SK-N-SH treated with all-trans-retinoic acid at 6 μM for 48 hours (cell line): ENCODE data around the gene ST3GAL4.

ENCODE experiments used
- ATAC-seq: fragments of 200-7000 bp; cut with Tn5 transposase; 3 replicates; pipeline ENCODE4 v1.9.1; 2020; ENCODE audit warnings: mild to moderate bottlenecking, moderate library complexity
- CSDC2 ChIP-seq: fragments of 250-450 bp; sonication (Bioruptor Pico); IDR thresholded peaks from 2 replicates; pipeline ENCODE4 v1.5.0; 2020; ENCODE audit warnings: mild to moderate bottlenecking, moderate library complexity
- ESRRG ChIP-seq: fragments of 250-450 bp; sonication (Bioruptor Pico); IDR thresholded peaks from 2 replicates; pipeline ENCODE4 v1.6.1; 2021; ENCODE audit warnings: mild to moderate bottlenecking
- GLIS3 ChIP-seq: fragments of 250-450 bp; sonication (Bioruptor Pico); IDR thresholded peaks from 2 replicates; pipeline ENCODE4 v1.5.0; 2020; ENCODE audit warnings: mild to moderate bottlenecking, moderate library complexity
- ISL1 ChIP-seq: fragments of 250-450 bp; sonication (Bioruptor Pico); IDR thresholded peaks from 2 replicates; pipeline ENCODE4 v2.1.2; 2022; ENCODE audit warnings: mild to moderate bottlenecking, moderate library complexity
- OSR1 ChIP-seq: fragments of 250-450 bp; sonication (Bioruptor Pico); IDR thresholded peaks from 2 replicates; pipeline ENCODE4 v1.8.0; 2022; ENCODE audit warnings: moderate library complexity, mild to moderate bottlenecking, inconsistent platforms
- RARB ChIP-seq: fragments of 250-450 bp; sonication (Bioruptor Pico); IDR thresholded peaks from 2 replicates; pipeline ENCODE4 v1.8.0; 2021; ENCODE audit warnings: mild to moderate bottlenecking, moderate library complexity
- SNAI2 ChIP-seq: fragments of 250-450 bp; sonication (Bioruptor Pico); IDR thresholded peaks from 2 replicates; pipeline ENCODE4 v1.5.0; 2020; ENCODE audit warnings: mild to moderate bottlenecking, moderate library complexity
- TCF4 ChIP-seq: fragments of 250-450 bp; sonication (Bioruptor Pico); IDR thresholded peaks from 2 replicates; pipeline ENCODE4 v1.8.0; 2021; ENCODE audit warnings: mild to moderate bottlenecking, moderate library complexity, borderline replicate concordance
- TOX ChIP-seq: fragments of 250-450 bp; sonication (Bioruptor Pico); IDR thresholded peaks from 2 replicates; pipeline ENCODE4 v1.8.0; 2021; ENCODE audit warnings: mild to moderate bottlenecking, moderate library complexity, borderline replicate concordance
- ZFP3 ChIP-seq: fragments of 250-450 bp; sonication (Bioruptor Pico); IDR thresholded peaks from 2 replicates; pipeline ENCODE4 v1.5.0; 2020; ENCODE audit warnings: mild to moderate bottlenecking, moderate library complexity
- ZFP30 ChIP-seq: fragments of 450-650 bp; formaldehyde crosslinking; IDR thresholded peaks from 2 replicates; pipeline ENCODE4 v1.5.0; 2022; ENCODE audit warnings: mild to moderate bottlenecking, moderate library complexity
- ZNF565 ChIP-seq: fragments of 450-650 bp; formaldehyde crosslinking; conservative IDR thresholded peaks from 2 replicates; pipeline ENCODE4 v1.5.0; 2020; ENCODE audit warnings: low read depth, mild to moderate bottlenecking, moderate library complexity
- ZNF70 ChIP-seq: fragments of 450-650 bp; formaldehyde crosslinking; IDR thresholded peaks from 2 replicates; pipeline ENCODE4 v1.5.0; 2020; ENCODE audit warnings: mild to moderate bottlenecking, moderate library complexity
- ZNF8 ChIP-seq: fragments of 450-650 bp; formaldehyde crosslinking; IDR thresholded peaks from 2 replicates; pipeline ENCODE4 v1.5.0; 2020; ENCODE audit warnings: mild to moderate bottlenecking, moderate library complexity
- TF ChIP-seq, protein P1 (sequence below): fragments of 250-450 bp; sonication (Bioruptor Pico); IDR thresholded peaks from 2 replicates; pipeline ENCODE4 v1.5.0; 2020; ENCODE audit warnings: mild to moderate bottlenecking, moderate library complexity
- TF ChIP-seq, protein P2 (sequence below): fragments of 250-450 bp; sonication (Bioruptor Pico); IDR thresholded peaks from 2 replicates; pipeline ENCODE4 v1.5.1; 2021; ENCODE audit warnings: mild to moderate bottlenecking, moderate library complexity
- TF ChIP-seq, protein P3 (sequence below): fragments of 250-450 bp; sonication (Bioruptor Pico); IDR thresholded peaks from 2 replicates; pipeline ENCODE4 v1.8.0; 2020; ENCODE audit warnings: mild to moderate bottlenecking, moderate library complexity, borderline replicate concordance
- TF ChIP-seq, protein P4 (sequence below): fragments of 250-450 bp; sonication (Bioruptor Pico); IDR thresholded peaks from 2 replicates; pipeline ENCODE4 v1.5.1; 2020; ENCODE audit warnings: low read depth, mild to moderate bottlenecking, moderate library complexity

The ST3GAL4 gene

DNA sequence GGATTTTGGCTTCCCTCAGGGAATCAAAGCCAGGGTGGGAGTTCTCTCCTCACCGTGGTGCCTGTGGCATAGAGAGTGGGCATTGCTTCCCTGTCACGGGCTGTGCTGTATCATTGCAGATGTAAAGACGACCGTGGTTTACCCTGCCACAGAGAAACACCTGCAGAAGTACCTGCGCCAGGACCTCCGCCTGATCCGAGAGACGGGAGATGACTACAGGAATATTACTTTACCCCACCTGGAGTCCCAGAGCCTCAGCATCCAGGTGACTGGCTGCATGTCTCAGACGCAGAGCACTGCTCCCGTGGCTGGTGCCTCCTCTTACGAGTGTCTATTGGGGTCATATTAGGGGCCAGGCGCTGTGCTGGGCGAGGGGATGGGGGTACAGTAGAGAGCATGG lies 24.2 kb upstream of the ST3GAL4 start (continued):
- TF ChIP-seq, protein P1, sequence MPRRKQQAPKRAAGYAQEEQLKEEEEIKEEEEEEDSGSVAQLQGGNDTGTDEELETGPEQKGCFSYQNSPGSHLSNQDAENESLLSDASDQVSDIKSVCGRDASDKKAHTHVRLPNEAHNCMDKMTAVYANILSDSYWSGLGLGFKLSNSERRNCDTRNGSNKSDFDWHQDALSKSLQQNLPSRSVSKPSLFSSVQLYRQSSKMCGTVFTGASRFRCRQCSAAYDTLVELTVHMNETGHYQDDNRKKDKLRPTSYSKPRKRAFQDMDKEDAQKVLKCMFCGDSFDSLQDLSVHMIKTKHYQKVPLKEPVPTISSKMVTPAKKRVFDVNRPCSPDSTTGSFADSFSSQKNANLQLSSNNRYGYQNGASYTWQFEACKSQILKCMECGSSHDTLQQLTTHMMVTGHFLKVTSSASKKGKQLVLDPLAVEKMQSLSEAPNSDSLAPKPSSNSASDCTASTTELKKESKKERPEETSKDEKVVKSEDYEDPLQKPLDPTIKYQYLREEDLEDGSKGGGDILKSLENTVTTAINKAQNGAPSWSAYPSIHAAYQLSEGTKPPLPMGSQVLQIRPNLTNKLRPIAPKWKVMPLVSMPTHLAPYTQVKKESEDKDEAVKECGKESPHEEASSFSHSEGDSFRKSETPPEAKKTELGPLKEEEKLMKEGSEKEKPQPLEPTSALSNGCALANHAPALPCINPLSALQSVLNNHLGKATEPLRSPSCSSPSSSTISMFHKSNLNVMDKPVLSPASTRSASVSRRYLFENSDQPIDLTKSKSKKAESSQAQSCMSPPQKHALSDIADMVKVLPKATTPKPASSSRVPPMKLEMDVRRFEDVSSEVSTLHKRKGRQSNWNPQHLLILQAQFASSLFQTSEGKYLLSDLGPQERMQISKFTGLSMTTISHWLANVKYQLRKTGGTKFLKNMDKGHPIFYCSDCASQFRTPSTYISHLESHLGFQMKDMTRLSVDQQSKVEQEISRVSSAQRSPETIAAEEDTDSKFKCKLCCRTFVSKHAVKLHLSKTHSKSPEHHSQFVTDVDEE (CRISPR knock-in tag): no peak
- no peak for TF ChIP-seq RARB (CRISPR knock-in tag)
- TF ChIP-seq CSDC2: no peak
- TF ChIP-seq TOX: no peak
- no peak for TF ChIP-seq GLIS3

DNA sequence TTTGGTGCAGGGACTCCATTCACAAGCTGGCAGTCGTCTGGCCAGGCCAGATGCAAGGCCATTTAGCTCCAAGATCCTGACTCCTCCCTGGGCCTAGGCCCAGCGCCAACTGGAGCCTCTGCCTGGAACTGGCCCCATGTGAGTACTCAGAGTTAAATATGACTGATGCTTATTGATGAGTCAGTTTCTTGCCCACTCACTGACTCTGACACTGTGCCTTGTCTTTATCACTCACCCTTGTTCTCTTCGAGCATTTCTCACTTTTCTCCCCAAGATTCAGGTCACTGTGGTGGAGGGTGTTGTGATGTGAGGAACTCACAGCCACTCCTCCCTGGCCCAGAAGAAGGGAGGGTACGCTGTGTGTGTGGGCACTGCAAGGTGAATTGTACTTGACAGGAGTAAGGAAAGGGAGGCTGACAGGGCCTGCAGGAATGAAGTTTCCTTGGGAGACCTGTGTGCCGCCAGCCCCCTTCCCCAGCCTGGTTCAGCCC lies 23.2 kb upstream of the ST3GAL4 start:
- ATAC-seq: peak; percentile 92
- TF ChIP-seq ZNF70 (CRISPR knock-in tag) (no peak), ZFP3 (no peak), ZNF565 (CRISPR knock-in tag) (no peak), ISL1 (peak; percentile 27; the same call in 1 of the 2 replicates), ZNF8 (no peak), ESRRG (CRISPR knock-in tag) (no peak), RARB (CRISPR knock-in tag) (no peak), OSR1 (CRISPR knock-in tag) (no peak), TOX (0 out of 2 replicates have a peak, but pooled peaks have one; percentile 25), CSDC2 (no peak), ZFP30 (CRISPR knock-in tag) (no peak), TCF4 (CRISPR knock-in tag) (no peak)
- TF ChIP-seq, protein P1 (CRISPR knock-in tag): no peak
- TF ChIP-seq, protein P2, sequence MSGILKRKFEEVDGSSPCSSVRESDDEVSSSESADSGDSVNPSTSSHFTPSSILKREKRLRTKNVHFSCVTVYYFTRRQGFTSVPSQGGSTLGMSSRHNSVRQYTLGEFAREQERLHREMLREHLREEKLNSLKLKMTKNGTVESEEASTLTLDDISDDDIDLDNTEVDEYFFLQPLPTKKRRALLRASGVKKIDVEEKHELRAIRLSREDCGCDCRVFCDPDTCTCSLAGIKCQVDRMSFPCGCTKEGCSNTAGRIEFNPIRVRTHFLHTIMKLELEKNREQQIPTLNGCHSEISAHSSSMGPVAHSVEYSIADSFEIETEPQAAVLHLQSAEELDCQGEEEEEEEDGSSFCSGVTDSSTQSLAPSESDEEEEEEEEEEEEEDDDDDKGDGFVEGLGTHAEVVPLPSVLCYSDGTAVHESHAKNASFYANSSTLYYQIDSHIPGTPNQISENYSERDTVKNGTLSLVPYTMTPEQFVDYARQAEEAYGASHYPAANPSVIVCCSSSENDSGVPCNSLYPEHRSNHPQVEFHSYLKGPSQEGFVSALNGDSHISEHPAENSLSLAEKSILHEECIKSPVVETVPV (CRISPR knock-in tag): no peak
- TF ChIP-seq, protein P3, sequence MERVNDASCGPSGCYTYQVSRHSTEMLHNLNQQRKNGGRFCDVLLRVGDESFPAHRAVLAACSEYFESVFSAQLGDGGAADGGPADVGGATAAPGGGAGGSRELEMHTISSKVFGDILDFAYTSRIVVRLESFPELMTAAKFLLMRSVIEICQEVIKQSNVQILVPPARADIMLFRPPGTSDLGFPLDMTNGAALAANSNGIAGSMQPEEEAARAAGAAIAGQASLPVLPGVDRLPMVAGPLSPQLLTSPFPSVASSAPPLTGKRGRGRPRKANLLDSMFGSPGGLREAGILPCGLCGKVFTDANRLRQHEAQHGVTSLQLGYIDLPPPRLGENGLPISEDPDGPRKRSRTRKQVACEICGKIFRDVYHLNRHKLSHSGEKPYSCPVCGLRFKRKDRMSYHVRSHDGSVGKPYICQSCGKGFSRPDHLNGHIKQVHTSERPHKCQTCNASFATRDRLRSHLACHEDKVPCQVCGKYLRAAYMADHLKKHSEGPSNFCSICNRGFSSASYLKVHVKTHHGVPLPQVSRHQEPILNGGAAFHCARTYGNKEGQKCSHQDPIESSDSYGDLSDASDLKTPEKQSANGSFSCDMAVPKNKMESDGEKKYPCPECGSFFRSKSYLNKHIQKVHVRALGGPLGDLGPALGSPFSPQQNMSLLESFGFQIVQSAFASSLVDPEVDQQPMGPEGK (CRISPR knock-in tag): no peak

DNA sequence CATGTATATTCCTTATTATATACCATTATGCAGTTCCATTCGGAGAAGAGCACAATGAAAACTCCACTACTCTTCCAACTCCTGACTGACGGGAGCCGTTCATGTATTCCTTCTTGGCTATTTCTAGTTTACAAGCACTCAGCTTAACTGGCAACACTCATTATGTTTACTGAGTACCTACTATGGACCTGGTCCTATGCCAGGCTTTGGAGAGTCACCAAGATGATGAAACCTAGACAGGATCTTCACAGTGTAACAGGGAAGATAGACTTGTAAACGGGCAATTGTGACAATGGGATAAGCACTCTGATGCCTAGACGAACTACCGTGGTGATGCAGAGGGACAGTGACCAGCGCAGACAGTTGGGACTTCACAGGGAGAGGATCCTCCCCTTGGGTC lies 22.3 kb upstream of the ST3GAL4 start:
- no peak for ATAC-seq
- TF ChIP-seq ISL1 (no peak), ZNF8 (no peak), ZFP3 (no peak), RARB (CRISPR knock-in tag) (no peak), SNAI2 (no peak), ESRRG (CRISPR knock-in tag) (no peak), ZNF565 (CRISPR knock-in tag) (no peak)
- TF ChIP-seq, protein P4, sequence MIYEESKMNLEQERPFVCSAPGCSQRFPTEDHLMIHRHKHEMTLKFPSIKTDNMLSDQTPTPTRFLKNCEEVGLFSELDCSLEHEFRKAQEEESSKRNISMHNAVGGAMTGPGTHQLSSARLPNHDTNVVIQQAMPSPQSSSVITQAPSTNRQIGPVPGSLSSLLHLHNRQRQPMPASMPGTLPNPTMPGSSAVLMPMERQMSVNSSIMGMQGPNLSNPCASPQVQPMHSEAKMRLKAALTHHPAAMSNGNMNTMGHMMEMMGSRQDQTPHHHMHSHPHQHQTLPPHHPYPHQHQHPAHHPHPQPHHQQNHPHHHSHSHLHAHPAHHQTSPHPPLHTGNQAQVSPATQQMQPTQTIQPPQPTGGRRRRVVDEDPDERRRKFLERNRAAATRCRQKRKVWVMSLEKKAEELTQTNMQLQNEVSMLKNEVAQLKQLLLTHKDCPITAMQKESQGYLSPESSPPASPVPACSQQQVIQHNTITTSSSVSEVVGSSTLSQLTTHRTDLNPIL (CRISPR knock-in tag): no peak
- TF ChIP-seq, protein P2 (CRISPR knock-in tag): no peak
- TF ChIP-seq, all 23 proteins: peak for 0
